ENCODE results near the gene EEF1G. TPM values are rescaled to one million over a fixed set of nuclear protein-coding genes. Genes with fewer than 3 reads are reported as not detected.

The EEF1G gene
- total and polyA plus RNA-seq, 2 of the 13 experiments (the other 11 are each of a cell fraction or from before 2014, with no cell fraction given): 1,787 to 2,144 TPM

DNA sequence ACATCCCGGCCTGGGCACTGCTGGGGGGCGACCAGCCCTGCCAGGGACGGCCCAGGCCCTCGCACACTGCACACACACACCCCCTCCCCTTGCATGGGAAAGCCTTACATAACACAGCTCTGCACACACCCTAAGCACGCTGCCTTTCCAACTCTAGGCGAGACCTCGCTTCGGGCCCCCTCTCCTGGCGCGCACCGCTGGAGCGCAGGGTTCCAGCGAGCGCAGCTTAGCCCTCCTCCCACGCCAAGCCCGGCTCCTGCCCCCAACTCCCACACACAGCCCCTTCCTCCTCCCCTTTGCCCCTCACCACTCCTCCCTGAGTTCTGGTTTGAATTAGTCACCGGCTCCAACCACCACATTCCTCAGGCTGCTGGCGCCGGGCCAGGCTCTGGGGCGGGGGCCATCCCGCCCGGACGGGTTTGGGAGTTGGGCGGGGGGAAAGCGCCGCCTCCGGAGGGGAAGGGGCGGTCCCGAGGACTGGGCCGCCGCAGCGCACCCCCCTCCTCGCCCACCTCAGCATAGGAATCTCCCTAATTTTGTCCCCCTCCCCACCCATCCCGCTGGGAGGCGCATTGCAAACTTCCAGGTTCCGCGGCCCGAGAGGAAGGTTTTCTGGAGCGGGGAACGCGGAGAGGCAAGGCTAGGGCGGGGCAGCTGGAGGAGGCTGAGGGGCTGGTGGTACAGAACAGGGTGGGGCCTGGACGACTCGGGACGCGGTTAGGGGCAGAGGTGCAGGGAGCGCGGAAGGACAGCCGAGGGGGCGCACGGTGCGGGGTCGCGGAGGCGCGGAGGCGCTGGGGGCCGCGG lies 28.1 kb downstream of the EEF1G start (continued):
- TF ChIP-seq KLF13 (CRISPR knock-in tag; IDR thresholded peaks at IDR 0.05) (no peak), SRF (IDR thresholded peaks at IDR 0.05; ENCODE audit: low read depth, low read length) (no peak), ZNF850 (CRISPR knock-in tag; conservative IDR thresholded peaks at IDR 0.05) (no peak; the same call in 1 of the 2 replicates), TBX3 (IDR thresholded peaks at IDR 0.05; ENCODE audit: borderline replicate concordance) (no peak), ZNF253 (CRISPR knock-in tag; IDR thresholded peaks at IDR 0.05; ENCODE audit: borderline replicate concordance) (no peak), KAT7 (CRISPR knock-in tag; IDR thresholded peaks at IDR 0.05; ENCODE audit: borderline replicate concordance) (0 out of 2 replicates have a peak, but pooled peaks have one; percentile 48), ZNF362 (CRISPR knock-in tag; IDR thresholded peaks at IDR 0.05; ENCODE audit: borderline replicate concordance) (no peak), ATF5 (CRISPR knock-in tag; IDR thresholded peaks at IDR 0.05; ENCODE audit: low read depth) (no peak), RXRA (CRISPR knock-in tag; IDR thresholded peaks at IDR 0.05) (0 out of 2 replicates have a peak, but pooled peaks have one; percentile 12), XBP1 (CRISPR knock-in tag; IDR thresholded peaks at IDR 0.05) (no peak), ZNF703 (CRISPR knock-in tag; IDR thresholded peaks at IDR 0.05; ENCODE audit: borderline replicate concordance) (no peak), ZNF660 (CRISPR knock-in tag; IDR thresholded peaks at IDR 0.05; ENCODE audit: borderline replicate concordance, low read depth) (no peak), KAT2B (IDR thresholded peaks at IDR 0.05; ENCODE audit: borderline replicate concordance, low read depth, low read length) (no peak), IKZF1 (IDR thresholded peaks at IDR 0.05) (no peak), MEIS1 (CRISPR knock-in tag; IDR thresholded peaks at IDR 0.05; ENCODE audit: borderline replicate concordance) (no peak; the same call in 1 of the 2 replicates), EED (CRISPR knock-in tag; IDR thresholded peaks at IDR 0.05) (peak; percentile 22; the same call in 1 of the 2 replicates), HBP1 (CRISPR knock-in tag; IDR thresholded peaks at IDR 0.05; ENCODE audit: low read depth) (no peak; the same call in none of the 2 replicates), JDP2 (CRISPR knock-in tag; IDR thresholded peaks at IDR 0.05; ENCODE audit: borderline replicate concordance) (no peak), NFE2 (CRISPR knock-in tag; IDR thresholded peaks at IDR 0.05) (no peak), ZNF770 (CRISPR knock-in tag; IDR thresholded peaks at IDR 0.05) (no peak), ZFAT (CRISPR knock-in tag; conservative IDR thresholded peaks at IDR 0.05) (no peak), BRD4 (CRISPR knock-in tag; IDR thresholded peaks at IDR 0.05) (no peak)
- TF ChIP-seq, protein P1, sequence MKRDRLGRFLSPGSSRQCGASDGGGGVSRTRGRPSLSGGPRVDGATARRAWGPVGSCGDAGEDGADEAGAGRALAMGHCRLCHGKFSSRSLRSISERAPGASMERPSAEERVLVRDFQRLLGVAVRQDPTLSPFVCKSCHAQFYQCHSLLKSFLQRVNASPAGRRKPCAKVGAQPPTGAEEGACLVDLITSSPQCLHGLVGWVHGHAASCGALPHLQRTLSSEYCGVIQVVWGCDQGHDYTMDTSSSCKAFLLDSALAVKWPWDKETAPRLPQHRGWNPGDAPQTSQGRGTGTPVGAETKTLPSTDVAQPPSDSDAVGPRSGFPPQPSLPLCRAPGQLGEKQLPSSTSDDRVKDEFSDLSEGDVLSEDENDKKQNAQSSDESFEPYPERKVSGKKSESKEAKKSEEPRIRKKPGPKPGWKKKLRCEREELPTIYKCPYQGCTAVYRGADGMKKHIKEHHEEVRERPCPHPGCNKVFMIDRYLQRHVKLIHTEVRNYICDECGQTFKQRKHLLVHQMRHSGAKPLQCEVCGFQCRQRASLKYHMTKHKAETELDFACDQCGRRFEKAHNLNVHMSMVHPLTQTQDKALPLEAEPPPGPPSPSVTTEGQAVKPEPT (CRISPR knock-in tag; IDR thresholded peaks at IDR 0.05; ENCODE audit: low read depth): no peak; the same call in 1 of the 2 replicates

All from HepG2 (cell line).